SKM-1 treated with dmso at 0.1 percent for 144 hours (cell line): ENCODE results near the gene ABHD17A.

Experiments used
- DNase-seq: peaks from one replicate; lab custom pipeline; 2025; ENCODE audit not compliant: unreplicated experiment; lab: John Stamatoyannopoulos, UW

ABHD17A gene

GRCh38 chr19:1885398-1886119 is at the start of gene ABHD17A:
Gene ABHD17A, minus strand, starts transcription at chr19:1885496. Its CDS starts 3,930 bp downstream, at chr19:1881566.
- peak; percentile 82 for DNase-seq

DNA sequence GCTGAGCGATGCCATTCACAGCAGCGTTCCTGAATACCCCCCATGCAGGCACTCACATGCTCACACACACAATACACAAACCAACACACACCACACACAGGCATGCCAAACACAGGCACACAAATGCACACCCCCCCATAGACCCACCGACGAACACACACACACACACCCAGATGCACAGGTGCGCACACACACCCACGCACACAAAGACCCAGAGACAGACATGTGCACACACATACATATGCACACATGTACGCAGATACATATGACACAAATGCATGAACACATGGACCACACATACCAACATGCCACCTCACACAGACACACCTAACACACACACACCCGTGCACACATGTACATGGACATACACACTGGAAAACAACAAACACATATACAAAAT is 48.6 kb upstream of the ABHD17A start:
- DNase-seq: no peak

DNA sequence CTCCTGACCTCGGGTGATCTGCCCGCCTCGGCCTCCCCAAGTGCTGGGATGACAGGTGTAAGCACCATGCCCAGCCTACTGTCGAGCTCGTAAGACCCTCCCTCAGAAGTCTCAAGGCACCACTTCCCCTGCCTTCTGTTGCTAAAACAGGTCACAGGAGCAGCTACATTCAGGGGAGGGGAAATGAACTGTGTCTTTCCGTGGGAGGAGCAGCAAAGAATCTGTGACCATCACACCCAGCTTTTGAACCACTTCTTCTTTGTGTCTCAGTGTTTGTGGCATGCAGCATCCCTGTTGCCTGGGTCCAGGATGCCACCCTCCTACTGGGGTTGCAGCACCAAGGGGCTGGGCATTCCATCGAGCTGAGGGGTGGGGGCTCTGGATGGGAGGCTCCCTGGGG is 47.9 kb upstream of the ABHD17A start:
- DNase-seq: no peak

- no peak for DNase-seq
These were observed 47.1 kb upstream of the ABHD17A start for GRCh38 chr19:1932395-1932794.

DNA sequence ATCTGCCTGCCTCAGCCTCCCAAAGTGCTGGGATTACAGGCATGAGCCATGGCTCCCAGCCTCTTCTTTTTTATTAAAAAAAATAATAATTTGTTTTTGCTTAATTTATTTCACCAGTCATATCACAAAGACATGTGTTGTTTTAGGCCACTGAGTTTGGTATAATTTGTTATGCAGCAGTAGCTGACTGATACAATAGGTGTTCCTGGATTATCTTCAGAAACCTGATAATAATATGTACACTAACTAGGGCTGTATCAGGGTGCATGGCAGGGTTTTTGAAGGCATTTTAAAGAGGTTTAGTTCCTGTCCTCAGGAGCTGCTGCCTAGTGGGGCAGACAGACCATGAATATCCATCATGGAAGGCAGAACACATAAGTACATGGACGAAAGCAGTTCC is 46.1 kb upstream of the ABHD17A start:
- DNase-seq: no peak

GRCh38 chr19:1929021-1929742 is 43.9 kb upstream of the ABHD17A start:
- DNase-seq: no peak

DNA sequence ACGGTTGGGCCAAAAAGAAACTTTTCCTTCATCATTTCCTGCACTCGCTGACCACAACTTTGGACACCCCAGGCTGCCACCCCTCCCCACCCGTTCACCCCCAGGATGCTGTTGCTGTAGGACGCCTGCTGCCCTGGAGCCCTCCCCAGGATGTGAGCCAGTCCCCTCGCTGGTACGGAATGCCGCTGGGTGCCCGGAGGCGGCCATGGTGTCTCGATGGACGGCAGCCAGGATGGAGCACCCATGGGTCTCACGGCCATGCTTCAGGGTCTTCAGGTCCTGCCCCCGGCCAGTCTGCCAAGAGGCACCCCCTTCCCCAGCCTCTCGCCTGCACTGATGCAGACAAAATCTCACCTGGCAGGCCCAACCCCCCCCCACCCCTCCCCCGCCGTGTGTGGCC is 40.2 kb upstream of the ABHD17A start:
- DNase-seq: no peak

DNA sequence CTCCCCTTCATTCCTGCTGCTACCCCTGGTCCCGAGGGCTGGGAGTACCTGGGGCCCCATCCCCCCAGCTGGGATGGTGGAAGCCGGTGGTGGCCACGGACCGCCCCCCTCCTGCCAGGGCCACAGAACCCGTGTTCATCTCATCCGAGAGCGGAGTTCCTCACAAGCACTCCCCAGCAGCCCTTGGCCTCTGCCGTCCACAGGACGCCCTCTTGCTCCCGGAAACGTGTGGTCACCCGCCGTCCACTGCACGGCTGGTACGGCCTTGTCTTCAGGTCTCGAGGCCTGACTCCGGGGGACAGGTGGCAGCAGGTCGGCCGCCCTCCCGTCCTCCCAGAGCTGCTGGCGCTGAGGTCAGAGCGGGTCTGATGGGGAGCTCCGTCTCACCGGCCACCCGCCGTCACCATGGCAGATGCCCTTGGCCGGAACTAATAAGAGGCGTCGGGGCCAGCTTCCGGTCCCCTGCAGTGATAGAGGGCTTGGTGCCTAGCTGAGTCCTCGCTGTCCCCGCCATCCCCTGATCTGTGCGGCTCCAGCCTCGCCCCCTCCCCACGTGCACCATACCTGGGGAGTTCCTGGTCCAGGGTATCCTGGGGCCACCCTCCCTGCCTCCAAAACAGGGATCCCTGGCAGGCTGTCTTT is 39.1 kb upstream of the ABHD17A start:
- no peak for DNase-seq

- DNase-seq: no peak
These were observed 38.0 kb upstream of the ABHD17A start for GRCh38 chr19:1923319-1923718.

- no peak for DNase-seq
These were observed 37.5 kb upstream of the ABHD17A start for GRCh38 chr19:1922803-1923202.

DNA sequence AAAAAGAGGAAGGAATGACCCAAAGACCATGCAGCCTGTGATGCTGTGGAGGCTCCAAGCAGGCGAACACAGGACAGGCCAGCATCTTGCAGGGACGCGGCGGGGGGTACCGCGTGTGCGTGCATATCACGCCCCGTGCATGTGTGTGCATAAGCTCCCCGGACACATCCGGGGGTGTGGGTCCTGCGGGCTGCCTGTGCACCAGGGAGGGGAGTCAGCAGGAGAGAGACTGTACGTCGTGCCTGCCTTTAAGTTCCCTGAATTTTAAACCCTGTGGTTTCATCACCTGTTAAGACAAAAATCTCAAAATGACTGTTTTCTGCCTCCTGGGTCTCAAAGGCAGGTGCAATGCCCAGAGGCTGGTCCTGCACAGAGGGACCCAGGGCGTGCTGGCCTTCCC is 36.5 kb upstream of the ABHD17A start:
- DNase-seq: no peak

DNA sequence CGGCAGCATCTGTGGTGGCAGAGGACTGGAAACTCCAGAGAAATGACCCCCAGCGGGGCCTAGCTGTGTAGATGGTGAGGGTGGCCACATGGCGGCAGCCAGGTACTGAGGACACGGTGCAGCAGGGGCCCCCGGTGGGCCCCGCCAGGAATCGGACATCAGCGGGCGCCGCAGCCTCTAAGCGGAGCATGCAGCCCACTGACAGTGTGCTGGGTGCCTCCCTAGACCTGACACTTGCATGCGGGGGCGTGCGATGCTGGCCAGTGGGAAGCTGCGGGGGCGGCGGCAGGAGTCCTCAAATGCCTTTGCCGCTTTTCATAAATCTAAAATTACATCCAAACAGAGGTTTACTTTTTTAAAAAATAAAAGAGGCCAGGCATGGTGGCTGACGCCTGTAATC is 36.0 kb upstream of the ABHD17A start:
- DNase-seq: no peak

GRCh38 chr19:1920644-1921043 is 35.3 kb upstream of the ABHD17A start:
- DNase-seq: no peak

GRCh38 chr19:1918975-1919374 is 33.7 kb upstream of the ABHD17A start:
- DNase-seq: no peak

GRCh38 chr19:1917926-1918325 is 32.6 kb upstream of the ABHD17A start:
- no peak for DNase-seq

- no peak for DNase-seq
These were observed 31.9 kb upstream of the ABHD17A start for GRCh38 chr19:1917146-1917545.

DNA sequence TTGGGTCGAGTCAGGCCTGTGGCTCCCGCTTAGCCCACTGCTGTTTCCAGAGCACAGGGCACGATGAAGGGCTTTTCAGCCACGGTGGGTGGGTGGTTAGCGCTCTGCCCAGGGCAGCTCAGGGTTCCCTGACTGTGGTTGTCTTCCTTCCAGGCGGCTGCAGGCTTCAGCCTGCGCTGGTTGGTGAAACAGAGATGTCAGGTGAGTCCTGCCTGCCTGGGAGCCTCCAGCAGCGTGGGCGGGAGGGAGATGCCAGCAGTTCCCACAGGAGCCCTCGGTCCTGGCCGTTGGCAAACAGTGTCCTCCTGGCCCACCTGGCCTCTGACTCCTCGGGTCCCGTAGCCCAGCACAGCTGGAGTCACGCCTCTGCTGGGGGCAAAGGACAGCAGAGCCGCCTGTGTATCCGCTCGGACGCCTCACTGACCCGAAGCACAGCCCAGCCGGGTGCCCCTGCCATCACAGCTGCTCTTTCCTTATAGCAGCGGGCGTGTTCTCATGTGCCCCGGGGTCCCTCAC is 29.6 kb upstream of the ABHD17A start:
- no peak for DNase-seq

- no peak for DNase-seq
These were observed 28.7 kb upstream of the ABHD17A start for GRCh38 chr19:1913781-1914577.

- no peak for DNase-seq
These were observed 27.6 kb upstream of the ABHD17A start for GRCh38 chr19:1912760-1913505.

DNA sequence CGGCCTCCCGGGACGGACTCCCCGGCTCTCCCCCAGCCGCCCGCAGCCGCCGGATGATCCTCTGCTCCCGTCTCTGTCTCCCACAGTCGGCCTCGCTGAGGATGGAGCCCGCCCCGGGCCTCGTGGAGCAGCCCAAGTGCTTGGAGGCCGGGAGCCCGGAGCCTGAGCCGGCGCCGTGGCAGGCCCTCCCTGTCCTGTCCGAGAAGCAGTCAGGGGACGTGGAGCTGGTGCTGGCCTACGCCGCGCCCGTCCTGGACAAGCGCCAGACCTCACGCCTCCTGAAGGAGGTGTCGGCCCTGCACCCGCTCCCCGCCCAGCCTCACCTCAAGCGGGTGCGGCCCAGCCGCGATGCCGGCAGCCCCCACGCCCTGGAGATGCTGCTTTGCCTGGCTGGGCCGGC is 26.7 kb upstream of the ABHD17A start:
- DNase-seq: no peak
